GM13976 (cell line): ENCODE results near the gene ZHX3.

Experiments used
- DNase-seq: peaks from one replicate; pipeline ENCODE4 v3.0.0; 2012; ENCODE audit warnings: low spot score
- CTCF ChIP-seq: IDR thresholded peaks from 2 replicates; pipeline ENCODE4 v1.5.1; 2012; ENCODE audit warnings: borderline replicate concordance, mild to moderate bottlenecking; ENCODE audit not compliant: insufficient read depth; ENCODE audit errors: extremely low read depth, missing control alignments, control extremely low read depth
- in situ Hi-C: fragments of 300-500 bp; cut with MboI; formaldehyde crosslinking; loops from one replicate; pipeline ENCODE4 v1.12.0; 2022; ENCODE audit warnings: low sequenced_read_pairs, mixed read lengths, inconsistent platforms; ENCODE audit not compliant: unreplicated experiment

ZHX3 gene

GRCh38 chr20:41334443-41335421 is 17.2 kb upstream of the ZHX3 start:
- no peak for DNase-seq
- in situ Hi-C loops = loop anchor here (5.0 kb wide), 1 partner anchor 162 kb away; no protein-coding TSS in a partner anchor
- TF ChIP-seq CTCF = no peak

GRCh38 chr20:41334036-41334435 is 16.5 kb upstream of the ZHX3 start:
- no peak for TF ChIP-seq CTCF
- in situ Hi-C loops = no loop called here
- DNase-seq = no peak

- DNase-seq = no peak
- in situ Hi-C loops = no loop called here
- no peak for TF ChIP-seq CTCF
These were observed 14.2 kb upstream of the ZHX3 start for GRCh38 chr20:41331731-41332130.

DNA sequence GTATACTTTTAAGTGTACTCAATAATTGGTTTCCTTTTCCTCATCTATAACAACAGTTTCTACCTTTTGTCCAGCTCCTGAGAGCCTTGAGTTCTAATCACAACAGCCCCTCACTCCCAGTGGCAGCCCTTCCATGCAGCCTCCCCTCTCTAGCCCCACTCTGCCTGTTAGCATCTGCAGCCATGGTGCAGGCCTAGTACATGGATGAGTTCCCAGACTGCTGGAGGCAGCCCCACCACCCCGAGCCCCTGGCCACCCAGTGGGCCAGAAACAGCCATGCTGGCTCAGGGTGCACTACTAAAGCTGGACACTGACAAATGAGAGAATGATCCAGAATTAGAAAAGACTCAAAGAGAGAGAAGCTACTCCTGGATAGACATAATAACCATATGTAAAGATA is 13.4 kb upstream of the ZHX3 start:
- DNase-seq = no peak
- in situ Hi-C loops = no loop called here
- no peak for TF ChIP-seq CTCF

- no peak for TF ChIP-seq CTCF
- no peak for DNase-seq
- in situ Hi-C loops = no loop called here
These were observed 12.8 kb upstream of the ZHX3 start for GRCh38 chr20:41330343-41330720.

DNA sequence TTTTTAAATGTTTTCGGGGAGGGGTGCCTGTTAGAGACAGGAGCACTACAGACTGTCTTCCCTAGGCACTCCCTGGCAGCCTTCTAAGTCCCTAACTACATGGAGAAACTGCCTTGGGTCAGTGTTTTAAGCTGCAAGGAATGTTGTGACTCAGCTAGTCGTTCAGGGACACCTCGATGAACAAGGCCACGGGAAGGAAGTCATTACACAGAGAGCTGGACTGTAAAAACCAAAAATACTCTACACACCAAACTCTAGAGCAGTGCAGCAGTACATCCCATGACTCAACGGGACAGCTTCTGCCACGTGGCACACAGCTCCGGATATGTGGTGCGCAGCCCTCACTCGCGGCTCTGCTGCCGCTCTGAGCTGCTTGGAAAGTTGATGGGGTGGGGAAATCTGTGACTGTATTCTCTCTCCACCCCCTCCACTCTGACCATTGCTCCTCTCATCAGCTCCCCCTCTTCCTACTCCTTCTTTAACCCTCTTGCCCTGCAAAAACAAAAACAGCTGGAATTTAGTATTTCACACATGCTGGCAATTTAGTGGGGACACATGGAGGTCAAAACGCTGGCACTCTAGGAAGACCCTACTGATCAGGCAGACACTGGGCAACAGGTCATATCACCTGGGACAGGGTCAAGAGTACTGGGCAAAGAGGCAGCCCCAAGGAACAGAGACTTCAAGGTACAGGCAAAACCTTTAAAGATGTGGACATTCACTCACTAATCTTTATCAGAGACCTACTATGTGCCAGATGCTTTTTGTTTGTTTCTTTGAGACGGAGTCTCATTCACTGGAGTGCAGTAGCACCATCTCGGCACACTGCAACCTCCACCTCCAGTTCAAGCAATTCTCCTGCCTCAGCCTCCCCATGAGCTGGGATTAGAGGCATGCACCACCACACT is 12.2 kb upstream of the ZHX3 start:
- DNase-seq = peak; percentile 75
- TF ChIP-seq CTCF = no peak
- in situ Hi-C loops = no loop called here
